Hepatocyte (in vitro differentiated cells): Measurements from ENCODE around the gene CREB3. TPM values are rescaled to one million over a fixed set of nuclear protein-coding genes. Genes with fewer than 3 reads are reported as not detected.

ENCODE experiments used
- DNase-seq: peaks from one replicate; pipeline ENCODE4 v3.0.0-alpha.2; 2016; ENCODE audit warnings: low spot score
- H2AFZ ChIP-seq: fragments of 200-600 bp; sonication (generic); 2 replicates; pipeline ENCODE4 v1.6.0; 2016; ENCODE audit warnings: antibody characterized with exemption, mild to moderate bottlenecking
- H3K27ac ChIP-seq: fragments of 200-600 bp; sonication (generic); 2 replicates; pipeline ENCODE4 v1.5.1; 2016; ENCODE audit warnings: mild to moderate bottlenecking
- H3K27me3 ChIP-seq: fragments of 200-600 bp; sonication (generic); 2 replicates; pipeline ENCODE4 v1.6.1; 2016
- H3K36me3 ChIP-seq: fragments of 200-600 bp; sonication (generic); replicated peaks from 2 replicates; pipeline ENCODE4 v1.5.1; 2016; ENCODE audit warnings: low read depth; ENCODE audit not compliant: insufficient read depth
- H3K4me1 ChIP-seq: fragments of 200-600 bp; sonication (generic); 2 replicates; pipeline ENCODE4 v1.5.1; 2016; ENCODE audit warnings: mild to moderate bottlenecking, moderate library complexity; ENCODE audit not compliant: insufficient read depth
- H3K4me2 ChIP-seq: fragments of 200-600 bp; sonication (generic); 2 replicates; pipeline ENCODE4 v1.6.0; 2016
- H3K4me3 ChIP-seq: fragments of 200-600 bp; sonication (generic); 2 replicates; pipeline ENCODE4 v1.5.1; 2016; ENCODE audit warnings: mild to moderate bottlenecking
- H3K79me2 ChIP-seq: fragments of 200-600 bp; sonication (generic); 2 replicates; pipeline ENCODE4 v1.6.0; 2017; ENCODE audit warnings: mild to moderate bottlenecking
- H3K9me2 ChIP-seq: fragments of 200-600 bp; sonication (generic); replicated peaks from 2 replicates; pipeline ENCODE4 v1.6.0; 2017; ENCODE audit warnings: mild to moderate bottlenecking; ENCODE audit not compliant: insufficient read depth
- H3K9me3 ChIP-seq: fragments of 200-600 bp; sonication (generic); 2 replicates; pipeline ENCODE4 v1.5.1; 2016; ENCODE audit warnings: low read depth, mild to moderate bottlenecking
- H4K20me1 ChIP-seq: fragments of 200-600 bp; sonication (generic); 2 replicates; pipeline ENCODE4 v1.6.0; 2016; ENCODE audit warnings: mild to moderate bottlenecking; ENCODE audit not compliant: insufficient read depth, poor library complexity, severe bottlenecking
- EZH2 ChIP-seq: fragments of 200-600 bp; sonication (generic); IDR thresholded peaks from 2 replicates; pipeline ENCODE4 v1.6.1; 2016; ENCODE audit warnings: antibody characterized with exemption, mild to moderate bottlenecking, borderline replicate concordance
- EZH2phosphoT487 ChIP-seq: fragments of 200-600 bp; sonication (generic); IDR thresholded peaks from one replicate; pipeline ENCODE4 v1.6.1; 2018; ENCODE audit warnings: antibody characterized with exemption, mild to moderate bottlenecking, low read depth, moderate library complexity; ENCODE audit not compliant: unreplicated experiment, severe bottlenecking
- WGBS: methylation state at CpG from one replicate; pipeline ENCODE4 v1.1.6; 2016; ENCODE audit warnings: low lambda C conversion rate; ENCODE audit errors: missing lambda C conversion rate; 5-methylcytosine and 5-hydroxymethylcytosine counted together
- polyA plus RNA-seq: library from polyadenylated mRNA; unstranded; fragments of >200 nt; fragmentation: Nextera tagmentation; extraction: Ambion mirVana; gene quantifications from 2 replicates; pipeline ENCODE4 v1.2.1, GENCODE V29; 2016
- total RNA-seq: library from RNA; depleted of rRNA; stranded (reverse); fragments of >200 nt; gene quantifications from 2 replicates; pipeline ENCODE4 v1.2.3, GENCODE V29; 2014
- TF ChIP-seq, protein P1 (sequence below): fragments of 200-600 bp; sonication (generic); IDR thresholded peaks from 2 replicates; pipeline ENCODE4 v1.5.1; 2016; ENCODE audit warnings: antibody characterized with exemption, mild to moderate bottlenecking; ENCODE audit not compliant: poor library complexity

Gene CREB3
- total and polyA plus RNA-seq, 2 experiments from 2014 or later = 54.6 to 79.9 TPM

DNA sequence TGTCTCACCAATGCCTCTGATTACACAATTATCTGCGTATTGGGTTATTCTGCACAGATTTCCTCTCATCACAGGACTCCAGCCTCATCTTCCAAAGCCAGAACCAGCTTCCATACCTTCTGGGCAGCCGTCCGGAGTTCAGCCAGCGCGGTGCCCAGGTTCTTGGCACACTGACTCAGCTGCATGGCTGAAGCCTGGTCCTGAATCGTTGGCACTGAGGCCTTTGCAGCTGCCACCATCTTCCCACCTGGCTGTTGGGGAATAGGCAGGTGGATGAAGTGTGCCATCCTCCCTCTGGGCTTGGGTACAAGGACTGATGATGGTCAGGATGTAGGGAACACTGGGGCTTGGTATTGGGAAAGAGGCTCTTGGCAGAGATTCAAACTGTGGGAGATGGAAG lies 18.3 kb upstream of the CREB3 start:
- Histone ChIP-seq H2AFZ (no peak overlapping the region), H3K79me2 (no peaks in the 10 kb centered on the region), H3K4me2 (no peak overlapping the region), H3K9me2 (no peaks in the 10 kb centered on the region), H3K27me3 (no peaks in the 10 kb centered on the region), H3K4me3 (no peak overlapping the region), H4K20me1 (no peaks in the 10 kb centered on the region), H3K4me1 (no peaks in the 10 kb centered on the region), H3K36me3 (peaks cover 3% of the 10 kb centered on the region), H3K27ac (no peak overlapping the region), H3K9me3 (no peaks in the 10 kb centered on the region)
- no peak for DNase-seq
- TF ChIP-seq EZH2phosphoT487 = no peak
- TF ChIP-seq EZH2 = no peak
- TF ChIP-seq, protein P1, sequence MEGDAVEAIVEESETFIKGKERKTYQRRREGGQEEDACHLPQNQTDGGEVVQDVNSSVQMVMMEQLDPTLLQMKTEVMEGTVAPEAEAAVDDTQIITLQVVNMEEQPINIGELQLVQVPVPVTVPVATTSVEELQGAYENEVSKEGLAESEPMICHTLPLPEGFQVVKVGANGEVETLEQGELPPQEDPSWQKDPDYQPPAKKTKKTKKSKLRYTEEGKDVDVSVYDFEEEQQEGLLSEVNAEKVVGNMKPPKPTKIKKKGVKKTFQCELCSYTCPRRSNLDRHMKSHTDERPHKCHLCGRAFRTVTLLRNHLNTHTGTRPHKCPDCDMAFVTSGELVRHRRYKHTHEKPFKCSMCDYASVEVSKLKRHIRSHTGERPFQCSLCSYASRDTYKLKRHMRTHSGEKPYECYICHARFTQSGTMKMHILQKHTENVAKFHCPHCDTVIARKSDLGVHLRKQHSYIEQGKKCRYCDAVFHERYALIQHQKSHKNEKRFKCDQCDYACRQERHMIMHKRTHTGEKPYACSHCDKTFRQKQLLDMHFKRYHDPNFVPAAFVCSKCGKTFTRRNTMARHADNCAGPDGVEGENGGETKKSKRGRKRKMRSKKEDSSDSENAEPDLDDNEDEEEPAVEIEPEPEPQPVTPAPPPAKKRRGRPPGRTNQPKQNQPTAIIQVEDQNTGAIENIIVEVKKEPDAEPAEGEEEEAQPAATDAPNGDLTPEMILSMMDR = no peak
- WGBS = 97% methylated on average over 6 of the region's 6 CpGs

- no peak overlapping the region for H3K27ac ChIP-seq
- H4K20me1 ChIP-seq = no peaks in the 10 kb centered on the region
- H3K9me2 ChIP-seq = no peaks in the 10 kb centered on the region
- 97% methylated on average over 13 of the region's 13 CpGs for WGBS
- no peaks in the 10 kb centered on the region for H3K79me2 ChIP-seq
- DNase-seq = no peak
- TF ChIP-seq, protein P1 = no peak
- no peak for TF ChIP-seq EZH2phosphoT487
- TF ChIP-seq EZH2 = no peak
- H2AFZ ChIP-seq = no peak overlapping the region
- H3K4me1 ChIP-seq = no peaks in the 10 kb centered on the region
- no peak overlapping the region for H3K4me3 ChIP-seq
- peaks cover 3% of the 10 kb centered on the region for H3K36me3 ChIP-seq
- H3K4me2 ChIP-seq = no peak overlapping the region
- no peaks in the 10 kb centered on the region for H3K9me3 ChIP-seq
- no peaks in the 10 kb centered on the region for H3K27me3 ChIP-seq
Observed at GRCh38 chr9:35714579-35715252, 17.8 kb upstream of the CREB3 start.

GRCh38 chr9:35716230-35716629 lies 16.2 kb upstream of the CREB3 start:
- Histone ChIP-seq H3K9me2 (no peaks in the 10 kb centered on the region), H4K20me1 (no peaks in the 10 kb centered on the region), H3K36me3 (peaks cover 3% of the 10 kb centered on the region), H3K4me1 (no peaks in the 10 kb centered on the region), H3K27ac (no peak overlapping the region), H2AFZ (no peak overlapping the region), H3K4me2 (no peak overlapping the region), H3K27me3 (no peaks in the 10 kb centered on the region), H3K79me2 (no peaks in the 10 kb centered on the region), H3K4me3 (no peak overlapping the region), H3K9me3 (no peaks in the 10 kb centered on the region)
- WGBS = 100% methylated on average over 4 of the region's 4 CpGs
- TF ChIP-seq, protein P1 = no peak
- TF ChIP-seq EZH2 (no peak), EZH2phosphoT487 (no peak)
- no peak for DNase-seq
